GM11168 (cell line): Measurements from ENCODE around the gene FAM110A.
"Not testable (repeated sequence)": the region's sequence is repeated elsewhere in the genome, so short reads cannot be mapped to it uniquely, and the experiment has no call there.

Experiments
- in situ Hi-C: fragments of 300-500 bp; cut with MboI; formaldehyde crosslinking; loops from one replicate; pipeline ENCODE4 v1.12.0; 2022; ENCODE audit warnings: low sequenced_read_pairs; ENCODE audit not compliant: unreplicated experiment

The FAM110A gene

DNA sequence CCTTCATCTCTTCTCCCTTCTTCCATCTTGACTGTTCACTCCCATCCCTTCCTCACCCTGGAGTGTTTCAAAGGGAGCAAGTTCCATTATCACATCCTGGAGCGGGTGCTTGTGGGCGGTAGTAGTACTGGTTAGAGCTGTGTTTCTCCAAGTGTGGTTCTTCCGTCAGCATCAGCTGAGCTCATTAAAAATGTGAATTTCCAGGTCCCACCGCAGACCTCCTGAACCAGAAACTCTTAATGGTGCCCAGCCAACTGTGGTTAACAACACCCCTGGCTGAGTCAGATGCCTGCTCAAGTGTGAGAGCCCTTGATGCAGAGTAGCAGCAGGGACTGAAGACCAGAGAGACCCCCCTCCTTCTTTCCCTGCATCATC is 58.2 kb downstream of the FAM110A start:
- in situ Hi-C loops, result no loop called here

DNA sequence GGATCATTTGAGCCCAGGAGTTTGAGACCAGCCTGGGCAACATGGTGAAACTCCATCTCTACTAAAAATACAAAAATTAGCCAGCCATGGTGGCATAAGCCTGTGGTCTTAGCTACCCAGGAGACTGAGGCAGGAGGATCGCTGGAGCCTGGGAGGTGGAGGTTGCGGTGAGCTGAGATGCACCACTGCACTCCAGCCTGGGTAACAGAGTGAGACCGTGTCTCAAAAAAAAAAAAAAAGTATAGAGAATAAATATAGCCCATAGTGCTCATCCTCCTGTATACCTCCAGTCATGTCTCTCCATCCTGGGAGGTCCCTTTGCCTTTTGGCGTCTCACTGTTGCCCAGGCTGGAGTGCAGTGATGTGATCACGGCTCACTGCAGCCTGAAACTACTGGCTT is 58.9 kb downstream of the FAM110A start:
- in situ Hi-C loops, result not testable (repeated sequence)
